GM23338 (cell line): Measurements from ENCODE around the gene FAM185A. TPM values are rescaled to one million over a fixed set of nuclear protein-coding genes. Genes with fewer than 3 reads are reported as not detected.
"Not testable (repeated sequence)": the region's sequence is repeated elsewhere in the genome, so short reads cannot be mapped to it uniquely, and the experiment has no call there.

Experiments used
- ATAC-seq: fragments of 200-7000 bp; cut with Tn5 transposase; 3 replicates; pipeline ENCODE4 v1.9.1; 2020
- DNase-seq: peaks from one replicate; pipeline ENCODE4 v3.0.0-alpha.2; 2015; ENCODE audit warnings: low spot score
- H2AFZ ChIP-seq: fragments of 200-600 bp; sonication (generic); 2 replicates; pipeline ENCODE4 v1.8.0; 2016; ENCODE audit warnings: antibody characterized with exemption, mild to moderate bottlenecking, moderate library complexity
- H3F3A ChIP-seq: fragments of 200-600 bp; sonication (generic); replicated peaks from 2 replicates; pipeline ENCODE4 v1.8.0; 2017; ENCODE audit warnings: antibody characterized with exemption, mixed run types, low read depth
- H3K27ac ChIP-seq: fragments of 200-600 bp; sonication (generic); 2 replicates; pipeline ENCODE4 v1.6.1; 2016; ENCODE audit warnings: low read depth
- H3K27me3 ChIP-seq: fragments of 200-600 bp; sonication (generic); 2 replicates; pipeline ENCODE4 v1.8.0; 2016; ENCODE audit warnings: mild to moderate bottlenecking, mixed run types, moderate library complexity; ENCODE audit not compliant: insufficient read depth
- H3K36me3 ChIP-seq: fragments of 200-600 bp; sonication (generic); 2 replicates; pipeline ENCODE4 v1.8.0; 2016; ENCODE audit warnings: mild to moderate bottlenecking; ENCODE audit not compliant: insufficient read depth
- H3K4me1 ChIP-seq: fragments of 200-600 bp; sonication (generic); 2 replicates; pipeline ENCODE4 v1.8.0; 2016; ENCODE audit warnings: mild to moderate bottlenecking, moderate library complexity; ENCODE audit not compliant: insufficient read depth
- H3K4me2 ChIP-seq: fragments of 200-600 bp; sonication (generic); 2 replicates; pipeline ENCODE4 v1.7.1; 2017; ENCODE audit warnings: mixed run types
- H3K4me3 ChIP-seq: fragments of 200-600 bp; sonication (generic); 2 replicates; pipeline ENCODE4 v1.6.1; 2016; ENCODE audit warnings: mixed run types
- H3K79me2 ChIP-seq: fragments of 200-600 bp; sonication (generic); replicated peaks from 2 replicates; pipeline ENCODE4 v1.8.0; 2017; ENCODE audit warnings: mild to moderate bottlenecking; ENCODE audit not compliant: insufficient read depth
- H3K9me2 ChIP-seq: fragments of 200-600 bp; sonication (generic); 2 replicates; pipeline ENCODE4 v1.8.0; 2017; ENCODE audit not compliant: insufficient read depth
- H4K20me1 ChIP-seq: fragments of 200-600 bp; sonication (generic); replicated peaks from 2 replicates; pipeline ENCODE4 v1.8.0; 2017; ENCODE audit warnings: mild to moderate bottlenecking; ENCODE audit not compliant: insufficient read depth
- H3K27ac Mint-ChIP-seq: 2 replicates; pipeline ENCODE4 v1.8.0; 2020; ENCODE audit warnings: inconsistent platforms, mild to moderate bottlenecking, moderate library complexity, mixed read lengths
- H3K27me3 Mint-ChIP-seq: 3 replicates; pipeline ENCODE4 v1.8.0; 2022; ENCODE audit warnings: low read depth, mild to moderate bottlenecking, moderate library complexity, mixed read lengths, inconsistent platforms; ENCODE audit not compliant: insufficient read depth, poor library complexity
- H3K36me3 Mint-ChIP-seq: 3 replicates; pipeline ENCODE4 v1.8.0; 2021; ENCODE audit warnings: low read depth, mild to moderate bottlenecking, inconsistent platforms, moderate library complexity, mixed read lengths
- H3K4me1 Mint-ChIP-seq: 3 replicates; pipeline ENCODE4 v1.8.0; 2020; ENCODE audit warnings: mild to moderate bottlenecking, inconsistent platforms, mixed read lengths
- H3K4me3 Mint-ChIP-seq: 3 replicates; pipeline ENCODE4 v1.8.0; 2021; ENCODE audit warnings: moderate library complexity, mild to moderate bottlenecking, inconsistent platforms, mixed read lengths
- H3K9me3 Mint-ChIP-seq: 3 replicates; pipeline ENCODE4 v1.8.0; 2020; ENCODE audit warnings: moderate library complexity, mild to moderate bottlenecking, inconsistent platforms, mixed read lengths
- CREB1 ChIP-seq: fragments of 250-450 bp; sonication (Bioruptor Pico); IDR thresholded peaks from 2 replicates; pipeline ENCODE4 v1.5.0; 2020; ENCODE audit warnings: low read depth, mild to moderate bottlenecking, moderate library complexity
- ETS1 ChIP-seq: IDR thresholded peaks from 2 replicates; pipeline ENCODE4 v1.6.1; 2016; ENCODE audit warnings: antibody characterized with exemption
- POLR2AphosphoS5 ChIP-seq: IDR thresholded peaks from 2 replicates; pipeline ENCODE4 v1.6.1; 2016; ENCODE audit warnings: antibody characterized with exemption, low read depth
- long read RNA-seq: library from polyadenylated mRNA; unstranded; transcript quantifications from one replicate; pipeline ENCODE4 v2.0.0, GENCODE V29; 2020; ENCODE audit not compliant: unreplicated experiment
- polyA plus RNA-seq: library from polyadenylated mRNA; unstranded; fragments of >200 nt; fragmentation: Nextera tagmentation; extraction: Ambion mirVana; gene quantifications from 2 replicates; pipeline ENCODE4 v1.2.1, GENCODE V29; 2016
- total RNA-seq: library from RNA; depleted of rRNA; stranded (reverse); fragments of >200 nt; shearing (Covaris generic); gene quantifications from 2 replicates; pipeline ENCODE4 v1.2.3, GENCODE V29; 2014; rRNA removed

FAM185A gene
- total RNA-seq, result 10.6 and 11.7 TPM in 2 replicates
- 3.3 and 5.7 TPM in 2 replicates for polyA plus RNA-seq
- long read RNA-seq, partial matches to known transcripts, result 0 of 6 reads
- long read RNA-seq, other reads (novel, unspliced or antisense), result 4 of 6 reads

- H3K27ac ChIP-seq, H3F3A ChIP-seq, H3K4me1 Mint-ChIP-seq, H3K27me3 Mint-ChIP-seq, H4K20me1 ChIP-seq, H3K9me3 Mint-ChIP-seq, H3K27me3 ChIP-seq, H3K36me3 Mint-ChIP-seq, H3K79me2 ChIP-seq, H3K4me1 ChIP-seq, H3K9me2 ChIP-seq, H3K36me3 ChIP-seq: not testable (repeated sequence)
- TF ChIP-seq ETS1, result peak; percentile 96
- TF ChIP-seq POLR2AphosphoS5, result peak; percentile 72
- TF ChIP-seq CREB1, result peak; percentile 66
- H3K4me3 ChIP-seq, result peak within 1 kb of the TSS; percentile 53
- DNase-seq (peak; percentile 100), ATAC-seq (peak; percentile 95)
- H3K4me3 Mint-ChIP-seq, result peak within 1 kb of the TSS; percentile 90
- H2AFZ ChIP-seq, result peak within 1 kb of the TSS; percentile 11; the same call in 1 of the 2 replicates
- peak within 1 kb of the TSS; percentile 84 for H3K4me2 ChIP-seq
- peak within 1 kb of the TSS; percentile 78 for H3K27ac Mint-ChIP-seq
These were observed at the start of gene FAM185A for GRCh38 chr7:102748605-102749444. Gene FAM185A (plus strand): TSS chr7:102748999. CDS start chr7:102749208, 209 bp downstream.

- not testable (repeated sequence) for DNase-seq, H3K27me3 ChIP-seq
These were observed 35.6 kb upstream of the FAM185A start for GRCh38 chr7:102713011-102713690.

GRCh38 chr7:102713691-102714080, 35.1 kb upstream of the FAM185A start:
- ATAC-seq, result not testable (repeated sequence)

More at GRCh38 chr7:102713011-102713690, 35.6 kb upstream of the FAM185A start:
- H3K9me2 ChIP-seq, H3K79me2 ChIP-seq, H3K36me3 ChIP-seq, H3K9me3 Mint-ChIP-seq, H3K4me3 ChIP-seq, H4K20me1 ChIP-seq, H3K4me3 Mint-ChIP-seq, H3K27ac ChIP-seq, H2AFZ ChIP-seq, H3F3A ChIP-seq, H3K27me3 Mint-ChIP-seq, H3K4me2 ChIP-seq, H3K36me3 Mint-ChIP-seq, H3K27ac Mint-ChIP-seq, ATAC-seq, H3K4me1 Mint-ChIP-seq, H3K4me1 ChIP-seq: not testable (repeated sequence)

GRCh38 chr7:102714774-102715522, 33.9 kb upstream of the FAM185A start:
- not testable (repeated sequence) for H3F3A ChIP-seq, H3K9me3 Mint-ChIP-seq, H3K79me2 ChIP-seq, H3K4me3 Mint-ChIP-seq, H3K27ac ChIP-seq, H3K27me3 ChIP-seq, DNase-seq, H3K27me3 Mint-ChIP-seq, H3K9me2 ChIP-seq, H3K4me3 ChIP-seq, H3K36me3 Mint-ChIP-seq, H4K20me1 ChIP-seq, H3K36me3 ChIP-seq, H3K4me1 ChIP-seq, H3K4me1 Mint-ChIP-seq, H2AFZ ChIP-seq, ATAC-seq, H3K27ac Mint-ChIP-seq, H3K4me2 ChIP-seq

More at GRCh38 chr7:102713691-102714080, 35.1 kb upstream of the FAM185A start:
- not testable (repeated sequence) for H3K27me3 Mint-ChIP-seq, H3K4me1 ChIP-seq, H3K4me3 Mint-ChIP-seq, H3K27me3 ChIP-seq, H3K36me3 ChIP-seq, H3K4me2 ChIP-seq, H3K27ac Mint-ChIP-seq, H3K4me3 ChIP-seq, H3K27ac ChIP-seq, H3K36me3 Mint-ChIP-seq, H2AFZ ChIP-seq, H3K79me2 ChIP-seq, DNase-seq, H3K9me3 Mint-ChIP-seq, H3K9me2 ChIP-seq, H3F3A ChIP-seq, H4K20me1 ChIP-seq, H3K4me1 Mint-ChIP-seq

GRCh38 chr7:102715718-102716117, 33.1 kb upstream of the FAM185A start:
- H3K4me1 ChIP-seq, H3K9me2 ChIP-seq, H3K27me3 ChIP-seq, H3K4me3 Mint-ChIP-seq, H3K79me2 ChIP-seq, H4K20me1 ChIP-seq, H3K27ac ChIP-seq, H3K36me3 ChIP-seq, H3K36me3 Mint-ChIP-seq, H3K4me3 ChIP-seq, H3K27me3 Mint-ChIP-seq, H3K9me3 Mint-ChIP-seq, H3K4me2 ChIP-seq, H3K27ac Mint-ChIP-seq, H3F3A ChIP-seq, H3K4me1 Mint-ChIP-seq, H2AFZ ChIP-seq: not testable (repeated sequence)
- peak; percentile 1 for DNase-seq
- peak; percentile 92 for ATAC-seq
